Mucosa of gallbladder (tissue), 1 donor: ENCODE results near the gene SLC6A6. TPM values are rescaled to one million over a fixed set of nuclear protein-coding genes. Genes with fewer than 3 reads are reported as not detected.

Experiments
- DNase-seq: peaks from one replicate; pipeline ENCODE4 v3.0.0-alpha.2; 2020; ENCODE audit warnings: low spot score
- total RNA-seq: library from RNA; stranded (reverse); gene quantifications from one replicate; pipeline ENCODE4 v1.2.1, GENCODE V29; 2021
- donor health status: DM: no; HTN: no; CAD: no.

SLC6A6 gene
- total RNA-seq, 1 donor from 2014 or later, result 63.2 TPM

- no peak for DNase-seq
Observed at GRCh38 chr3:14372587-14372986, 29.8 kb upstream of the SLC6A6 start.

- no peak for DNase-seq
Observed at GRCh38 chr3:14373753-14374376, 28.5 kb upstream of the SLC6A6 start.

- DNase-seq, result no peak
Observed at GRCh38 chr3:14374444-14374883, 27.9 kb upstream of the SLC6A6 start.

- DNase-seq, result no peak
Observed at GRCh38 chr3:14375192-14375591, 27.2 kb upstream of the SLC6A6 start.

GRCh38 chr3:14376348-14377043, 25.9 kb upstream of the SLC6A6 start:
- no peak for DNase-seq

- DNase-seq, result no peak
Observed at GRCh38 chr3:14377044-14377837, 25.2 kb upstream of the SLC6A6 start.

- no peak for DNase-seq
Observed at GRCh38 chr3:14377838-14378169, 24.6 kb upstream of the SLC6A6 start.

GRCh38 chr3:14378415-14378814, 24.0 kb upstream of the SLC6A6 start:
- no peak for DNase-seq

GRCh38 chr3:14379843-14380242, 22.6 kb upstream of the SLC6A6 start:
- no peak for DNase-seq

GRCh38 chr3:14386254-14386653, 16.2 kb upstream of the SLC6A6 start:
- no peak for DNase-seq

- no peak for DNase-seq
Observed at GRCh38 chr3:14388201-14388600, 14.2 kb upstream of the SLC6A6 start.

- no peak for DNase-seq
Observed at GRCh38 chr3:14389166-14389606, 13.2 kb upstream of the SLC6A6 start.

- DNase-seq, result no peak
Observed at GRCh38 chr3:14389716-14390115, 12.7 kb upstream of the SLC6A6 start.

GRCh38 chr3:14391033-14391432, 11.4 kb upstream of the SLC6A6 start:
- DNase-seq, result peak; percentile 59

- DNase-seq, result no peak
Observed at GRCh38 chr3:14392231-14392630, 10.2 kb upstream of the SLC6A6 start.

GRCh38 chr3:14392803-14393319, 9.5 kb upstream of the SLC6A6 start:
- no peak for DNase-seq

GRCh38 chr3:14393440-14394106, 8.8 kb upstream of the SLC6A6 start:
- peak; percentile 50 for DNase-seq

GRCh38 chr3:14396031-14396692, 6.2 kb upstream of the SLC6A6 start:
- DNase-seq, result no peak

- DNase-seq, result no peak
Observed at GRCh38 chr3:14397046-14397445, 5.4 kb upstream of the SLC6A6 start.

- DNase-seq, result peak; percentile 27
Observed at GRCh38 chr3:14397531-14397930, 4.9 kb upstream of the SLC6A6 start.
